Heart right ventricle (tissue), 16 donors: ENCODE data around the gene DOC2B. TPM values are rescaled to one million over a fixed set of nuclear protein-coding genes. Genes with fewer than 3 reads are reported as not detected.

Experiments used
- ATAC-seq, 8 donors: fragments of 200-7000 bp; cut with Tn5 transposase; one replicate each; pipeline ENCODE4 v1.9.1; 2020; ENCODE audit warnings: mild to moderate bottlenecking in 8 of 8, moderate library complexity in 8 of 8, moderate number of reproducible peaks in 1 of 8
- DNase-seq, 2 donors: peaks; one replicate each; pipeline ENCODE4 v3.0.0-alpha.2; 2020
- H3K27ac ChIP-seq, 10 donors: fragments of 200-600 bp; sonication (generic) in 2 of 10; one replicate each; pipeline versions ENCODE4 v1.5.0 to v1.8.0; 2020 to 2022; ENCODE audit warnings: mild to moderate bottlenecking in 3 of 10
- H3K27me3 ChIP-seq, 7 donors: fragments of 200-600 bp; one replicate each; pipeline ENCODE4 v1.8.0; 2021 to 2022; ENCODE audit warnings: mild to moderate bottlenecking in 2 of 7
- H3K36me3 ChIP-seq, 9 donors: fragments of 200-600 bp; sonication (generic) in 1 of 9; one replicate each; pipeline versions ENCODE4 v1.5.0 to v1.8.0; 2020 to 2022; ENCODE audit warnings: mild to moderate bottlenecking in 2 of 9
- H3K4me1 ChIP-seq, 9 donors: fragments of 200-600 bp; sonication (generic) in 1 of 9; one replicate each; pipeline versions ENCODE4 v1.5.0 to v1.8.0; 2020 to 2022; ENCODE audit warnings: mild to moderate bottlenecking in 4 of 9
- H3K4me3 ChIP-seq, 10 donors: fragments of 200-600 bp; sonication (generic) in 2 of 10; one replicate each; pipeline versions ENCODE4 v1.5.0 to v1.8.0; 2020 to 2022; ENCODE audit warnings: mild to moderate bottlenecking in 7 of 10, moderate library complexity in 2 of 10
- H3K9me3 ChIP-seq, 11 donors: fragments of 200-600 bp in 10 of 11; sonication (generic) in 2 of 11; one replicate each; pipeline versions ENCODE4 v1.5.0 to v1.8.0; 2013 to 2022; ENCODE audit warnings: mild to moderate bottlenecking in 2 of 11, control low read depth in 1 of 11, moderate library complexity in 1 of 11
- WGBS, 2 donors: extraction: QIAGEN DNeasy Blood & Tissue Kit; methylation state at CpG; one replicate each; pipeline ENCODE4 v1.1.7; 2013; ENCODE audit warnings: inconsistent platforms in 1 of 2; 5-methylcytosine and 5-hydroxymethylcytosine counted together
- intact Hi-C, 10 donors: fragments of 100-400 bp; cut with DNase I; formaldehyde crosslinking; loops; one replicate each; pipeline versions ENCODE4 v1.11.1 to v1.14.2; 2022
- polyA plus RNA-seq, 2 donors: library from polyadenylated mRNA; stranded (reverse); fragments of 200-250 nt; gene quantifications; one replicate each; pipeline ENCODE4 v1.2.3, GENCODE V29; 2013
- total RNA-seq, 10 donors: library from RNA; stranded (reverse); fragmentation: NEBNext Ultra II Directional in 3 of 10; extraction: Animal tissue kit (Norgen Biotek cat#: 25700) in 3 of 10; gene quantifications; one replicate each; pipeline versions ENCODE4 v1.2.1 to v1.2.4, GENCODE V29; 2021 to 2023
- TF ChIP-seq, protein P1 (sequence below), 9 donors: fragments of 200-600 bp; sonication (generic) in 2 of 9; IDR thresholded peaks; one replicate each; pipeline versions ENCODE4 v1.5.0 to v1.8.0; 2021 to 2022; ENCODE audit warnings: antibody characterized with exemption in 9 of 9, mild to moderate bottlenecking in 5 of 9, moderate library complexity in 1 of 9
- donor health status: Arrhythmogenic right ventricular cardiomyopathy.
- donor health status: ischemic (EF 13 %, LVEDD 7.1; RV severe dilation, severe dysfunction).
- donor health status: healthy with polysubstance abuse.
- donor health status: DM: no; HTN: yes; CAD: no.
- donor health status: DM: no; HTN: no; CAD: no.
- donor health status: ischemic (EF 25% LVEDD 6.9; RV normal size, moderate dysfunction).
- donor health status: ischemic (EF 25% LVEDD 5.7; RV mildly dilated, moderate dysfunction).
- donor health status: healthy.
- donor health status: DM: yes; HTN: yes; CAD: no.
- donor health status: Ischemic cardiomyopathy.
- donor health status: ischemic (EF 35%, LVEDD 5.7; RV mildly dilated, moderate dysfunction).
- donor health status: nonischemic (EF 11% LVEDD 7.7; RV severe dilation, severe dysfunction).
- donor health status: DM: yes; HTN: yes; CAD: no.
- donor health status: PGD.
- donor health status: ischemic (EF 29% LVEDD 5.4; RV normal size, mild dysfunction).
- donor health status: nonischemic (EF 23%, LVEDD 6.1; RV moderate dilation, normal function).

The DOC2B gene
- total and polyA plus RNA-seq, 12 donors: 2.5 to 13.0 (median 4.6) TPM

DNA sequence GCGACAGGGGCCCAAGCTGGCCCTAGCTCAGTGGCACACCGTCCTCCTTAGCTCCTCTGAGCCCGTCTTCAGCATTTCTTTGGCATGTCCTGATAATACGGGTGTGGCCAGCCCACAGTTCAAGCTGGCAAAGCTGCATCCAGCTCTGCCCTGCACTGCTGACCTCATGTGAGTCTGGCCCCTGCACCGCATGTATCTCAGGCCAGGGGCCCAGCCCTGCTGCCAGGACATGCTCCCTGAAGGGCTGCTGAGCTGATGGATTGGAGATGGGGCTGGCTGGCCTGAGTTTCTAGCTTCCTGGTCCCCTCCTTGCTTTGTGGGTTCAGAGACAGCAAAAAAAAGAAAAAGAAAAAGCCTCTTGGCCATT lies 2.4 kb downstream of the DOC2B start:
- no peak for ATAC-seq
- intact Hi-C loops: loop anchor here in 1 of 10 donors (5.0 kb wide), 1 partner anchor 208 kb away; no protein-coding TSS in a partner anchor
- H3K27me3 ChIP-seq: peaks cover 13 to 62% (median 38%) of the 10 kb centered on the region in 7 donors

DNA sequence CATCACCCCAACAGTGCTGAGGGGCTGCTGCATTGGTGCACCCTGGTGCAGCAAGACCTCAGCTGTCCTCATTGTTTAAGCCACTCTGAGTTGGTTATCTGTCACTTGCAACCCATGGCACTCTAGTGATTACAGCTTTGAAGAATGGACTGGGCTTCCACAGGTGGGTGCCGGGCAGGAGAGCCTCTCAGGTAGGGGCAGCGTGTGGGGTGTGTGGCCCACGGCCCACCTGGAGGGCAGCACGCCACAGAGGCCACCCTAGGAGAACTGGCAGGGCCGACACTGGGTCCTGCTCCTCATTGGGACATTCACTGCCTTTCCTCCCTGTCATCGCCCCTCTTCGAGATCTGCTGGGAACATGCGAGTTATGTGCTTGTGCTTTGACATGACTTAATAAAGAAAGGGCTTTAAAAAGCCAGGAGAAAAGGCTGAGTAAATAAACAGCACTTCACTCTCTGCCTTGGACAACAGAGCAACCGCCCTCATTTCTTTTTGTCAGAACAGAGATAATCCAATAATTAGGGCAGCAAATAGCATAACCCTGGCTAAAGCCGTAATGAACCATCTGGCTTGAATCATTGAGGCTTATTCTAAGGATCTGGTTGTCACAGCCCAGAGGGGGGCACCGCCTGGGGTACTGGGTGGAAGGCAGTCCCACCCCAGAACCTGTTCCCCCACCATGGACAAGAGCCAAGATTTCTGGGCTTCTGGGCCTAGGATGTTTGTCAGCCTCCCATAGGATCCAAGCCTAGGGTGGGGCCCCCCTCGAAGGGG lies 3.0 kb downstream of the DOC2B start:
- peak overlapping the region in 7 of 10 donors; percentile 4 to 94 (median 84) for H3K27ac ChIP-seq
- intact Hi-C loops: loop anchor here in 1 of 10 donors (5.0 kb wide), 1 partner anchor 209 kb away; no protein-coding TSS in a partner anchor
- TF ChIP-seq, protein P1, sequence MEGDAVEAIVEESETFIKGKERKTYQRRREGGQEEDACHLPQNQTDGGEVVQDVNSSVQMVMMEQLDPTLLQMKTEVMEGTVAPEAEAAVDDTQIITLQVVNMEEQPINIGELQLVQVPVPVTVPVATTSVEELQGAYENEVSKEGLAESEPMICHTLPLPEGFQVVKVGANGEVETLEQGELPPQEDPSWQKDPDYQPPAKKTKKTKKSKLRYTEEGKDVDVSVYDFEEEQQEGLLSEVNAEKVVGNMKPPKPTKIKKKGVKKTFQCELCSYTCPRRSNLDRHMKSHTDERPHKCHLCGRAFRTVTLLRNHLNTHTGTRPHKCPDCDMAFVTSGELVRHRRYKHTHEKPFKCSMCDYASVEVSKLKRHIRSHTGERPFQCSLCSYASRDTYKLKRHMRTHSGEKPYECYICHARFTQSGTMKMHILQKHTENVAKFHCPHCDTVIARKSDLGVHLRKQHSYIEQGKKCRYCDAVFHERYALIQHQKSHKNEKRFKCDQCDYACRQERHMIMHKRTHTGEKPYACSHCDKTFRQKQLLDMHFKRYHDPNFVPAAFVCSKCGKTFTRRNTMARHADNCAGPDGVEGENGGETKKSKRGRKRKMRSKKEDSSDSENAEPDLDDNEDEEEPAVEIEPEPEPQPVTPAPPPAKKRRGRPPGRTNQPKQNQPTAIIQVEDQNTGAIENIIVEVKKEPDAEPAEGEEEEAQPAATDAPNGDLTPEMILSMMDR (IDR thresholded peaks at IDR 0.05): no peak
- no peaks in the 10 kb centered on the region for H3K9me3 ChIP-seq
- DNase-seq: no peak
- peaks cover 2 to 47% (median 31%) of the 10 kb centered on the region in 9 donors for H3K4me1 ChIP-seq
- H3K36me3 ChIP-seq: no peaks in the 10 kb centered on the region
- WGBS, 2 donors: 64 to 72% methylated on average over 12 of the region's 12 CpGs
- peaks cover 13 to 58% (median 33%) of the 10 kb centered on the region in 7 donors for H3K27me3 ChIP-seq
- H3K4me3 ChIP-seq: peak overlapping the region in 5 of 10 donors; percentile 56 to 75 (median 68)
- no peak for ATAC-seq

More for the DNA sequence above, 2.4 kb downstream of the DOC2B start:
- H3K9me3 ChIP-seq: no peaks in the 10 kb centered on the region
- WGBS, 2 donors: 51 to 63% methylated on average over 5 of the region's 5 CpGs
- H3K4me1 ChIP-seq: peaks cover 2 to 47% (median 31%) of the 10 kb centered on the region in 9 donors
- peak overlapping the region in 7 of 10 donors; percentile 4 to 94 (median 86) for H3K27ac ChIP-seq
- DNase-seq: no peak
- H3K4me3 ChIP-seq: peak overlapping the region in 8 of 10 donors; percentile 42 to 75 (median 66)
- no peaks in the 10 kb centered on the region for H3K36me3 ChIP-seq
- TF ChIP-seq, protein P1 (IDR thresholded peaks at IDR 0.05): no peak

DNA sequence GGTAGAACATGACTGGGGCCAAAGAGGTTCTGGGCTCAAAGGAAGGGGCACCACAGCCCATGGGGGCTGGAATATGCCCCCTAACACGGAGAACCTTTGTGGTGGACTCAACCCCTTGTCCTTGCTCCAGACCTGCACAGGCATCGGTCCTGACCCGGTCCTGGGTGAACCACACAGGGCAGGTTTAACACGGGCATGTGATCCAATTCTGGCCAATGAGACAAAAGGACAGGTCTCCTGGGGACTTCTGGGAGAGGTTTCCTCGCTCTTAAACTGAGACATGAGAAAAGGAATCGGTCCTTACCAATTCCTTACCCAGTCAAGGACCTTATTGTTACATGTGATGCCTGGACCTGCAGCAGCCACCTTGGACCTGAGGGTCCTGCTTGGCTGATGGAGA lies 3.7 kb downstream of the DOC2B start:
- intact Hi-C loops: loop anchor here in 1 of 10 donors (5.0 kb wide), 1 partner anchor 210 kb away; no protein-coding TSS in a partner anchor
- Histone ChIP-seq H3K9me3 (no peaks in the 10 kb centered on the region), H3K27me3 (peaks cover 13 to 52% (median 28%) of the 10 kb centered on the region in 7 donors), H3K4me1 (peaks cover 2 to 40% (median 29%) of the 10 kb centered on the region in 9 donors), H3K27ac (peak overlapping the region in 1 of 10 donors; percentile 91), H3K36me3 (no peaks in the 10 kb centered on the region), H3K4me3 (no peak overlapping the region)
- ATAC-seq: no peak
- WGBS, 2 donors: 87% methylated on average over 6 of the region's 6 CpGs
- TF ChIP-seq, protein P1 (IDR thresholded peaks at IDR 0.05): no peak
- DNase-seq: no peak

DNA sequence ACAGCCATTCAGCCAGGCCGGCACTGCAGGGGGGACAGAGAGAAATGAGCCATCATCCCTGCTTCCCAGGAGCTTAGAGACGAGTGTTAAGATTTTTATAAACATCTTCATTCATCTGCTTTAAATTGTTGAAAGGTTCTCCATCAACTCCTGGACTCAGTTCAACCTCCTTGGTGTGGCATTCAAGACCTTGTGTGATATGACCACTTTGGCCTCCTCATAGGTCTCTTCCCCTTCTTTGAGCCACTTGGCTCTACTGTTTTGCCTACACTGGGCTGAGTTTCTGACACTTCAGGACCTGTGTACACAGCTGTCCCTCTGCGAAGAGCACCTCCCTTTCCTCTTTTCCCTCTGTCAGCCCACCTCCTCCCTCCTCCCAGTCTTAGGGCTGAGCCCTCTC lies 4.3 kb downstream of the DOC2B start:
- Histone ChIP-seq H3K27me3 (peaks cover 13 to 46% (median 22%) of the 10 kb centered on the region in 7 donors), H3K9me3 (no peaks in the 10 kb centered on the region), H3K27ac (no peak overlapping the region), H3K4me1 (peaks cover 2 to 34% (median 24%) of the 10 kb centered on the region in 9 donors), H3K36me3 (peaks cover 0 to under 1% (median 0%) of the 10 kb centered on the region in 9 donors), H3K4me3 (no peak overlapping the region)
- TF ChIP-seq, protein P1 (IDR thresholded peaks at IDR 0.05): no peak
- DNase-seq (no peak), ATAC-seq (no peak)
- intact Hi-C loops: loop anchor here in 1 of 10 donors (5.0 kb wide), 1 partner anchor 210 kb away; no protein-coding TSS in a partner anchor
- 82 to 87% methylated on average over 3 of the region's 3 CpGs for WGBS, 2 donors
